Smooth muscle cell of the brain vasculature (primary cell): ENCODE measurements around the gene ATG12.
"Not testable (repeated sequence)": the region's sequence is repeated elsewhere in the genome, so short reads cannot be mapped to it uniquely, and the experiment has no call there.

Source experiments
- DNase-seq: peaks from one replicate; pipeline ENCODE4 v3.0.0-alpha.2; 2012; ENCODE audit warnings: low read depth, low spot score

Gene ATG12

GRCh38 chr5:115842952-115843351, 1.6 kb upstream of the ATG12 start:
- DNase-seq: no peak

GRCh38 chr5:115842089-115842935, 947 bp upstream of the ATG12 start:
- no peak for DNase-seq

- no peak for DNase-seq
These were observed 492 bp downstream of the ATG12 start for GRCh38 chr5:115840873-115841272.

GRCh38 chr5:115838885-115839518, 2.4 kb downstream of the ATG12 start:
- no peak for DNase-seq

- no peak for DNase-seq
These were observed 5.9 kb downstream of the ATG12 start for GRCh38 chr5:115835481-115835880.

GRCh38 chr5:115831163-115831768, 10.1 kb downstream of the ATG12 start:
- DNase-seq: no peak

GRCh38 chr5:115829913-115830312, 11.5 kb downstream of the ATG12 start:
- no peak for DNase-seq

GRCh38 chr5:115825948-115826347, 15.4 kb downstream of the ATG12 start:
- no peak for DNase-seq

GRCh38 chr5:115824983-115825382, 16.4 kb downstream of the ATG12 start:
- DNase-seq: not testable (repeated sequence)

GRCh38 chr5:115820846-115821245, 20.5 kb downstream of the ATG12 start:
- DNase-seq: no peak

- DNase-seq: no peak
These were observed 22.5 kb downstream of the ATG12 start for GRCh38 chr5:115818821-115819220.

GRCh38 chr5:115817386-115817785, 24.0 kb downstream of the ATG12 start:
- DNase-seq: no peak

- DNase-seq: no peak
These were observed 24.9 kb downstream of the ATG12 start, which contains the start of gene CDO1 for GRCh38 chr5:115816226-115817081. TSS of gene CDO1 (minus strand) at chr5:115816659. CDS start at chr5:115816397, 262 bp downstream.

GRCh38 chr5:115815693-115816225, 25.6 kb downstream of the ATG12 start:
- DNase-seq: no peak

- no peak for DNase-seq
These were observed 26.2 kb downstream of the ATG12 start for GRCh38 chr5:115815006-115815692.

GRCh38 chr5:115813719-115814118, 27.6 kb downstream of the ATG12 start:
- DNase-seq: no peak

- no peak for DNase-seq
These were observed 29.0 kb downstream of the ATG12 start for GRCh38 chr5:115812372-115812771.

GRCh38 chr5:115811406-115811805, 30.0 kb downstream of the ATG12 start:
- DNase-seq: no peak

GRCh38 chr5:115810761-115811160, 30.6 kb downstream of the ATG12 start:
- no peak for DNase-seq

GRCh38 chr5:115809946-115810345, 31.4 kb downstream of the ATG12 start:
- no peak for DNase-seq

- DNase-seq: not testable (repeated sequence)
These were observed 33.3 kb downstream of the ATG12 start for GRCh38 chr5:115808066-115808465.
